VCaP (cell line): Measurements from ENCODE around the gene HK1.

ENCODE experiments used
- H3K27ac ChIP-seq: fragments of 450-650 bp; 2 replicates; pipeline ENCODE4 v1.5.1; 2017
- CTCF ChIP-seq: fragments of 450-650 bp; conservative IDR thresholded peaks from 2 replicates; pipeline ENCODE4 v1.5.1; 2017; ENCODE audit warnings: mild to moderate bottlenecking, moderate library complexity

Gene HK1

GRCh38 chr10:69421611-69422308 lies 143.5 kb downstream of the HK1 start:
- no peak overlapping the region for H3K27ac ChIP-seq
- TF ChIP-seq CTCF, result no peak

GRCh38 chr10:69422676-69423075 lies 144.4 kb downstream of the HK1 start:
- no peak for TF ChIP-seq CTCF
- no peak overlapping the region for H3K27ac ChIP-seq

- peak overlapping the region; percentile 45; the same call in 1 of the 2 replicates for H3K27ac ChIP-seq
- no peak for TF ChIP-seq CTCF
These were observed 146.7 kb downstream of the HK1 start for GRCh38 chr10:69425041-69425440.

- peak overlapping the region; percentile 45 for H3K27ac ChIP-seq
- no peak for TF ChIP-seq CTCF
These were observed 147.4 kb downstream of the HK1 start for GRCh38 chr10:69425511-69426298.

- TF ChIP-seq CTCF, result no peak
- H3K27ac ChIP-seq, result peak overlapping the region; percentile 45
These were observed 148.1 kb downstream of the HK1 start for GRCh38 chr10:69426376-69426727.

- no peak overlapping the region for H3K27ac ChIP-seq
- no peak for TF ChIP-seq CTCF
These were observed 149.9 kb downstream of the HK1 start for GRCh38 chr10:69428165-69428564.

- no peak overlapping the region for H3K27ac ChIP-seq
- TF ChIP-seq CTCF, result no peak
These were observed 155.9 kb downstream of the HK1 start for GRCh38 chr10:69434169-69434568.
